Neutrophil (primary cell): ENCODE results near the gene COL13A1.
A peak's percentile ranks its signal among the peaks of the same experiment; 100 is the strongest.

Experiments used
- H3K27ac ChIP-seq: fragments of 200-600 bp; sonication (generic); 2 replicates; pipeline ENCODE4 v1.5.1; 2016; ENCODE audit warnings: mild to moderate bottlenecking, moderate library complexity
- H3K27me3 ChIP-seq: fragments of 200-600 bp; sonication (generic); 2 replicates; pipeline ENCODE4 v1.6.0; 2016; ENCODE audit warnings: mild to moderate bottlenecking
- H3K36me3 ChIP-seq: fragments of 200-600 bp; sonication (generic); 2 replicates; pipeline ENCODE4 v1.5.1; 2017
- H3K4me1 ChIP-seq, 2 experiments: fragments of 200-600 bp in 1 of 2; sonication (generic) in 1 of 2; 1 replicate in 1 of 2; 2 replicates in 1 of 2; pipeline versions ENCODE4 v1.5.1 to v1.6.1; 2013 to 2016; ENCODE audit warnings: low read depth in 1 of 2, low read length in 1 of 2, mild to moderate bottlenecking in 1 of 2, moderate library complexity in 1 of 2; ENCODE audit not compliant: control insufficient read depth in 1 of 2, insufficient read depth in 1 of 2
- H3K4me3 ChIP-seq, 2 experiments: fragments of 200-600 bp in 1 of 2; sonication (generic) in 1 of 2; 1 replicate in 1 of 2; 2 replicates in 1 of 2; pipeline ENCODE4 v1.5.1; 2013 to 2016; ENCODE audit warnings: low read depth in 1 of 2, low read length in 1 of 2, mild to moderate bottlenecking in 1 of 2, moderate library complexity in 1 of 2
- H3K9me3 ChIP-seq: fragments of 200-600 bp; sonication (generic); 2 replicates; pipeline ENCODE4 v1.5.1; 2016
- TF ChIP-seq, protein P1 (sequence below): fragments of 200-600 bp; sonication (generic); IDR thresholded peaks from 2 replicates; pipeline ENCODE4 v1.5.1; 2016; ENCODE audit warnings: antibody characterized with exemption

COL13A1 gene

DNA sequence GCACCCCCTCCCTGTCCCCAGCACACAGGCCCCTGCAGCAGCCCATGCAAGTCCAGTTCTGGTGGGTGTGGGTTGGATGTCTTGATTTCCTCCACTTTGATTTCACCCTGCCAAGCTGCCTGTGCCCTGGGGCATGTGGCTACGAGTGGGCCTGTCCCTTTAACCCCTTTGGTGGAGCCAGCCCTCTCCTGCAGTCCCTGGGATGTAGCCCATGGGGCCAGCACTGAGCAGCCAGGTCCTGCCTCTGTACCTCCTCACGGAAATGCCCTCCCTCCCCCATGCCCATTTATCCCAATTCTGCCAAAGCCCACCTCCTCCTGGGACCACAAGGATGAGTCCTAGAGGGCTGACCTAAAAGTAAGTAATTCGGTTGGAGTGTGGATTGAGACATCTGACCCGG lies 11.9 kb downstream of the COL13A1 start:
- H3K36me3 ChIP-seq = no peaks in the 10 kb centered on the region
- no peaks in the 10 kb centered on the region for H3K9me3 ChIP-seq
- no peak overlapping the region for H3K4me3 ChIP-seq
- H3K27ac ChIP-seq = no peak overlapping the region
- no peaks in the 10 kb centered on the region for H3K27me3 ChIP-seq
- H3K4me1 ChIP-seq = peaks cover 27 to 29% of the 10 kb centered on the region in 2 experiments
- TF ChIP-seq, protein P1, sequence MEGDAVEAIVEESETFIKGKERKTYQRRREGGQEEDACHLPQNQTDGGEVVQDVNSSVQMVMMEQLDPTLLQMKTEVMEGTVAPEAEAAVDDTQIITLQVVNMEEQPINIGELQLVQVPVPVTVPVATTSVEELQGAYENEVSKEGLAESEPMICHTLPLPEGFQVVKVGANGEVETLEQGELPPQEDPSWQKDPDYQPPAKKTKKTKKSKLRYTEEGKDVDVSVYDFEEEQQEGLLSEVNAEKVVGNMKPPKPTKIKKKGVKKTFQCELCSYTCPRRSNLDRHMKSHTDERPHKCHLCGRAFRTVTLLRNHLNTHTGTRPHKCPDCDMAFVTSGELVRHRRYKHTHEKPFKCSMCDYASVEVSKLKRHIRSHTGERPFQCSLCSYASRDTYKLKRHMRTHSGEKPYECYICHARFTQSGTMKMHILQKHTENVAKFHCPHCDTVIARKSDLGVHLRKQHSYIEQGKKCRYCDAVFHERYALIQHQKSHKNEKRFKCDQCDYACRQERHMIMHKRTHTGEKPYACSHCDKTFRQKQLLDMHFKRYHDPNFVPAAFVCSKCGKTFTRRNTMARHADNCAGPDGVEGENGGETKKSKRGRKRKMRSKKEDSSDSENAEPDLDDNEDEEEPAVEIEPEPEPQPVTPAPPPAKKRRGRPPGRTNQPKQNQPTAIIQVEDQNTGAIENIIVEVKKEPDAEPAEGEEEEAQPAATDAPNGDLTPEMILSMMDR = no peak

DNA sequence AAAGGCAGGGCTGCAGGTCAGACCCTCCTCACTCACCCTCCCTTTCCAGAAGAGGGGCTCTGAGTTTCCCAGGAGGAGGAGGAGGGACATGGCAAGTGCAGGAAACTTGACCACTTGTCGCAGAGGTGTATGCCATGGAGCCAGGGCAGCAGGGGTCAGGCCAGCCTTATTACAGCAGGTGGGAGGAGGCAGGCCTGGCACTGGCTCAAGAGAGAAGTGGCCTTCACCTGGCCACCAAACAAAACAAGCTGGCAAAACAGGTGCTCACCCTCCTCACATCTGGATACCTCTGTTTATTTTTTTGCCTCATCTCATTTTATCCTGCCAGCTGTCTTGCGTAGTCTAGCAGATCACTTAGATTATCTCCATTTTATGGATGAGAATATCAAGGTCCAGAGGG lies 12.5 kb downstream of the COL13A1 start:
- Histone ChIP-seq H3K36me3 (no peaks in the 10 kb centered on the region), H3K27ac (no peak overlapping the region), H3K27me3 (no peaks in the 10 kb centered on the region), H3K4me1 (peaks cover 27 to 34% of the 10 kb centered on the region in 2 experiments), H3K4me3 (no peak overlapping the region), H3K9me3 (no peaks in the 10 kb centered on the region)
- TF ChIP-seq, protein P1 = no peak

DNA sequence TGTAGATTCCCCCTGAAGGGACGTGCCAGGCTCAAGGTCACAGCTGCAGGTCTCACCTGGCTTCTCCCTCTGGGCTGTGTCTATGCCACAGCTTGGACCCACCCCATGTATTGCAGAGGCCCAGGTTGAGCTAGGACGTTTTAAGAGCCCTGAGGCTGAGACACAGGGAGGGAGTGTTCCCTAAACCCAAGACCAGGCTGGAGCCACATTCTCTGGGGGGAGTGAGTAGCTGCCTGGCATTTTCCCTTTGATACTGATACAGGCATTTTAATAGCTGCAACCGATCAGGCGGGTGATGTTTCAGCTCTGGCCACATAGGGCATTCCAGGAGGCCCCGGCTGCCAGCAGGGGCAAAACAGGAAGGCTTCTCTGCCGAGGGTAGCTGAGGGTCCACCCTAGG lies 13.4 kb downstream of the COL13A1 start:
- no peaks in the 10 kb centered on the region for H3K9me3 ChIP-seq
- H3K4me1 ChIP-seq = peaks cover 27 to 40% of the 10 kb centered on the region in 2 experiments
- TF ChIP-seq, protein P1 = no peak
- H3K4me3 ChIP-seq = no peak overlapping the region
- peak overlapping the region; percentile 87 for H3K27ac ChIP-seq
- H3K36me3 ChIP-seq = no peaks in the 10 kb centered on the region
- no peaks in the 10 kb centered on the region for H3K27me3 ChIP-seq

DNA sequence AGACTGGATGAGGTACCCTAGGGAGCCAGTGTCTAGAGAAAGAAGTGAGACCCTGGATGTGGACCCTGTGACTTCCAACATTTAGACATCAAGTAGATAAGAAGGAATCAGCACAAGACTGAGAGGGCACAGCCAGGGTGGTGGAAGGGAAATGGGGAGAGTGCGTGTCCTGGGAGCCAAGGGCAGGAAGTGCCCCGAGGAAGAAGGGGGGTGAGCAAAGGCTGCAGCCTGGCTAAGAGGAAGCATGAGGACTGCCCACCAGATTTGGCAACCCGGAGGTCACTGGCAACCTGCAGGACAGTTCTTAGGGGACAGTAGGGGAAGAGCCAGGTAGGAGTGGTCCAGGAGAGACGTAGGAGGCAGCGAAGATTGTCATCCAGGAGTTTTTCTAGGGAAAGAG lies 14.8 kb downstream of the COL13A1 start:
- no peaks in the 10 kb centered on the region for H3K36me3 ChIP-seq
- TF ChIP-seq, protein P1 = no peak
- no peaks in the 10 kb centered on the region for H3K27me3 ChIP-seq
- peaks cover 27 to 50% of the 10 kb centered on the region in 2 experiments for H3K4me1 ChIP-seq
- peak overlapping the region; percentile 87 for H3K27ac ChIP-seq
- H3K4me3 ChIP-seq = peak overlapping the region in 1 of 2 experiments; percentile 28
- no peaks in the 10 kb centered on the region for H3K9me3 ChIP-seq

DNA sequence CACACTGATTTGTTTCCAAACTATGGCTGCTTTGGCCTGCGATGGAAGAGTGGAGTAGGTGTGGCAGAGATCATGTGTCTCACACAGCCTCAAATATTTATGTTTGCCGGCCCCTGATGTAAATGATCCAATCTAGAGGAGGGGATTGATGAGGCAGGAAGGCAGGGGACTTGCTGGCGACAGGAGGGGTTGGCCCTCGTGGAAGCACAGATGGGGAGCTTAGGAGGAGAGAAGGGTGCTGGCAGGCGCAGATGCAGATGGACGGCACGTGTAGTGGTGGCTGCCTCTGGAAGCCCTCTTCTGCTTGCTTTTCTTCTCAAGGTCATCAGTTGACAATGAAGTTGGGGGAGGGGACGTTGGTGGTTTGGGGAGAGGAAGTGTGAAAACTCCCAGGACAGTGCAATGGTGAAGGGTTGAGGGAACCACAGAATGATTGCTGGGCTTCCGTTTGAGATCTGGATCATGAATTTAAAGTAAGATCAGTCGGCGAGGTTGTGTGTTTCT lies 15.4 kb downstream of the COL13A1 start:
- H3K9me3 ChIP-seq = no peaks in the 10 kb centered on the region
- peaks cover 27 to 50% of the 10 kb centered on the region in 2 experiments for H3K4me1 ChIP-seq
- peak overlapping the region; percentile 87 for H3K27ac ChIP-seq
- TF ChIP-seq, protein P1 = no peak
- H3K36me3 ChIP-seq = no peaks in the 10 kb centered on the region
- no peaks in the 10 kb centered on the region for H3K27me3 ChIP-seq
- peak overlapping the region in 1 of 2 experiments; percentile 28 for H3K4me3 ChIP-seq
